ENCODE data around the gene HARS2. TPM values are rescaled to one million over a fixed set of nuclear protein-coding genes. Genes with fewer than 3 reads are reported as not detected.
"Not testable (repeated sequence)": the region's sequence is repeated elsewhere in the genome, so short reads cannot be mapped to it uniquely, and the experiment has no call there.

Gene HARS2
- total RNA-seq, 1 donor from 2014 or later = 27.2 TPM

DNA sequence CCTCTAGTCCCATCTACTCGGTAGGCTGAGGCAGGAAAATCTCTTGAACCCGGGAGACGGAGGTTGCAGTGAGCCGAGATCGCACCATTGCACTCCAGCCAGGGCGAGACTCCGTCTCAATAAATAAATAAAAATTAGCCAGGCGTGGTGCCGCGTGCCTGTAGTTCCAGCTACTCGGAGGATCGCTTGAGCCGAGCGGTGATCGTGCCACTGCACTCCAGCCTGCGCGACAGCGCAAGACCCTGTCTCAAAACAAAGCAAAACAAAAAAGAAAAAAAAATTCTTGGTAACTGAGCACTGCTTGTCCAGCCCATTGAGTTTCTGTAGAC lies 27.3 kb upstream of the HARS2 start:
- Mint-ChIP-seq H3K27me3 (ENCODE audit: unreplicated experiment) (no peaks in the 10 kb centered on the region), H3K36me3 (ENCODE audit: unreplicated experiment) (peaks cover 50% of the 10 kb centered on the region), H3K4me1 (ENCODE audit: unreplicated experiment) (peaks cover 30% of the 10 kb centered on the region), H3K9me3 (ENCODE audit: unreplicated experiment) (no peaks in the 10 kb centered on the region), H3K27ac (ENCODE audit: unreplicated experiment) (peak overlapping the region; percentile 98), H3K4me3 (ENCODE audit: unreplicated experiment) (peak overlapping the region; percentile 99)
- no peak for DNase-seq (ENCODE audit: extremely low spot score, unreplicated experiment)
- TF ChIP-seq, protein P1, sequence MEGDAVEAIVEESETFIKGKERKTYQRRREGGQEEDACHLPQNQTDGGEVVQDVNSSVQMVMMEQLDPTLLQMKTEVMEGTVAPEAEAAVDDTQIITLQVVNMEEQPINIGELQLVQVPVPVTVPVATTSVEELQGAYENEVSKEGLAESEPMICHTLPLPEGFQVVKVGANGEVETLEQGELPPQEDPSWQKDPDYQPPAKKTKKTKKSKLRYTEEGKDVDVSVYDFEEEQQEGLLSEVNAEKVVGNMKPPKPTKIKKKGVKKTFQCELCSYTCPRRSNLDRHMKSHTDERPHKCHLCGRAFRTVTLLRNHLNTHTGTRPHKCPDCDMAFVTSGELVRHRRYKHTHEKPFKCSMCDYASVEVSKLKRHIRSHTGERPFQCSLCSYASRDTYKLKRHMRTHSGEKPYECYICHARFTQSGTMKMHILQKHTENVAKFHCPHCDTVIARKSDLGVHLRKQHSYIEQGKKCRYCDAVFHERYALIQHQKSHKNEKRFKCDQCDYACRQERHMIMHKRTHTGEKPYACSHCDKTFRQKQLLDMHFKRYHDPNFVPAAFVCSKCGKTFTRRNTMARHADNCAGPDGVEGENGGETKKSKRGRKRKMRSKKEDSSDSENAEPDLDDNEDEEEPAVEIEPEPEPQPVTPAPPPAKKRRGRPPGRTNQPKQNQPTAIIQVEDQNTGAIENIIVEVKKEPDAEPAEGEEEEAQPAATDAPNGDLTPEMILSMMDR (IDR thresholded peaks at IDR 0.05) = no peak

- DNase-seq (ENCODE audit: extremely low spot score, unreplicated experiment) = peak; percentile 96
- H3K36me3 Mint-ChIP-seq (ENCODE audit: unreplicated experiment) = peaks cover 53% of the 10 kb centered on the region
These were observed 26.7 kb upstream of the HARS2 start, which contains the start of gene WDR55 for GRCh38 chr5:140664359-140665119. Gene WDR55 (plus strand): TSS chr5:140664904. CDS start chr5:140664913, 9 bp downstream.

GRCh38 chr5:140671035-140671434 lies 20.2 kb upstream of the HARS2 start:
- not testable (repeated sequence) for H3K27ac Mint-ChIP-seq (ENCODE audit: unreplicated experiment); DNase-seq (ENCODE audit: extremely low spot score, unreplicated experiment); H3K27me3 Mint-ChIP-seq (ENCODE audit: unreplicated experiment); H3K9me3 Mint-ChIP-seq (ENCODE audit: unreplicated experiment); H3K4me3 Mint-ChIP-seq (ENCODE audit: unreplicated experiment)
- Mint-ChIP-seq H3K4me1 (ENCODE audit: unreplicated experiment) (peaks cover 10% of the 10 kb centered on the region), H3K36me3 (ENCODE audit: unreplicated experiment) (peaks cover 47% of the 10 kb centered on the region)

More at GRCh38 chr5:140664359-140665119, 26.7 kb upstream of the HARS2 start, which contains the start of gene WDR55:
- TF ChIP-seq, protein P1 (IDR thresholded peaks at IDR 0.05) = no peak
- H3K9me3 Mint-ChIP-seq (ENCODE audit: unreplicated experiment) = no peaks in the 10 kb centered on the region
- H3K27me3 Mint-ChIP-seq (ENCODE audit: unreplicated experiment) = no peaks in the 10 kb centered on the region
- H3K4me1 Mint-ChIP-seq (ENCODE audit: unreplicated experiment) = peaks cover 30% of the 10 kb centered on the region
- peak within 1 kb of the TSS; percentile 99 for H3K4me3 Mint-ChIP-seq (ENCODE audit: unreplicated experiment)
- peak within 1 kb of the TSS; percentile 98 for H3K27ac Mint-ChIP-seq (ENCODE audit: unreplicated experiment)

GRCh38 chr5:140671472-140672125 lies 19.7 kb upstream of the HARS2 start:
- Mint-ChIP-seq H3K27ac (ENCODE audit: unreplicated experiment) (no peak overlapping the region), H3K4me1 (ENCODE audit: unreplicated experiment) (peaks cover 7% of the 10 kb centered on the region), H3K9me3 (ENCODE audit: unreplicated experiment) (no peaks in the 10 kb centered on the region), H3K36me3 (ENCODE audit: unreplicated experiment) (peaks cover 50% of the 10 kb centered on the region), H3K27me3 (ENCODE audit: unreplicated experiment) (no peaks in the 10 kb centered on the region), H3K4me3 (ENCODE audit: unreplicated experiment) (no peak overlapping the region)
- no peak for DNase-seq (ENCODE audit: extremely low spot score, unreplicated experiment)
- TF ChIP-seq, protein P1 (IDR thresholded peaks at IDR 0.05) = no peak

DNA sequence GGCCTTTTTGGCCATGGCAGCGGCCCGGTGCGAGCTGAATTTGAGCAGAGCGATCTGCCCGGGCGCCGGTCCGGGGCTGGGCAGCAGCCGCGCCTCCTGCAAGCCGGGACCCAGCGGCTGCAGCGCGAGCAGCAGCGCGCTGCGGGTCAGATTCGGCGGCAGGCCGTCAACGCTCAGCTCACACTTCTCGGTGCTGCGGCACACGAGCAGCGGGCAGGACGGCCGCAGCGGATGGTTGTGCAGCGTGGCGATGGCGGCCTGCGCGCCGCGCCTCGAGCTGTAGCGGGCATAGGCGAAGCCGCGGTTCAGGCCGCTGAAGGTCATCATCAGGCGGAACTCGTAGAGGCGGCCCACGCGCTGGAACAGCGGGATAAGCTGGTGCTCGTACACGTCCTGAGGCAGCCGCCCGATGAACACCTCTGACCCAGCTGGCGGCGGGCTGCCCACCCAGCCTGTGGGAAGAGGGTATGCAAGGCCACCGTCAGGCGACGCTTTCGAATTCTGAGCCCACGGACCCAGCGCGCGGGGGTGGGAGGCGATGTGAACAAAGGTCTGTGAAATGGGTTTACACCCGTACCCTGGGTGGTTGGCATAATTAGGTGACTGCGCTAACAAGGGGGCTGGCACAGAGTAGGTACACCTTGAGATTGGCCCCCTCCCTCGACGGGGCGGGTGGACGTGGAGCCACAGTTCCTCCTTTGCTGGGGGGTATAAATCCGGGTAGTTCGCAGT lies 18.6 kb upstream of the HARS2 start:
- H3K4me1 Mint-ChIP-seq (ENCODE audit: unreplicated experiment) = no peaks in the 10 kb centered on the region
- no peaks in the 10 kb centered on the region for H3K9me3 Mint-ChIP-seq (ENCODE audit: unreplicated experiment)
- peaks cover 46% of the 10 kb centered on the region for H3K36me3 Mint-ChIP-seq (ENCODE audit: unreplicated experiment)
- no peak for DNase-seq (ENCODE audit: extremely low spot score, unreplicated experiment)
- H3K27me3 Mint-ChIP-seq (ENCODE audit: unreplicated experiment) = no peaks in the 10 kb centered on the region
- H3K27ac Mint-ChIP-seq (ENCODE audit: unreplicated experiment) = no peak overlapping the region
- no peak overlapping the region for H3K4me3 Mint-ChIP-seq (ENCODE audit: unreplicated experiment)
- TF ChIP-seq, protein P1 (IDR thresholded peaks at IDR 0.05) = no peak

All from osteocyte (in vitro differentiated cells).